ENCODE measurements around the gene CNGA2.

DNA sequence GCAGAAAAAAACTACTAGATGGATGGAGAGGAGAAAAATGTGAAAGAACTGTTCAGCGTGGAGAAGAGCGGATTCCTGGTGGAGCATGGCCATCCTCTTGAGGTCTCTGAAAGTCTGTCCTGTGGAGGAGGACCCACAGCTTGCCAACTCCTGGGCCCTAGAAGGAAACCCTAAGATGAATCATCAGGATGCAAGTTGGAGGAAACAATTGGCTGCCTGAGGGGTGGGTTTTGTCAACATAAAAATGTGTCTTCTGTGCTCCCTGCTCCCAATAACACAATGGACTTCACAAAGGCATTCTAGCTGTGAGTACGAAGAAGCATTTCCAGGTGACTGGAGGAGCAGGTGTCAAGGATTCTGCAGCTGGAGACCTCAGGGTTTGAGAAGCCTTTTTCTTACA is 37.2 kb downstream of the CNGA2 start:
- TF ChIP-seq TARDBP (IDR thresholded peaks at IDR 0.05; ENCODE audit: borderline replicate concordance): no peak
- no peak for TF ChIP-seq NR2C2 (IDR thresholded peaks at IDR 0.05; ENCODE audit: borderline replicate concordance, control insufficient read depth, insufficient read length, low read depth)
- no peak for TF ChIP-seq SMC3 (IDR thresholded peaks at IDR 0.05; ENCODE audit: borderline replicate concordance, low read length)
- TF ChIP-seq, protein P1, sequence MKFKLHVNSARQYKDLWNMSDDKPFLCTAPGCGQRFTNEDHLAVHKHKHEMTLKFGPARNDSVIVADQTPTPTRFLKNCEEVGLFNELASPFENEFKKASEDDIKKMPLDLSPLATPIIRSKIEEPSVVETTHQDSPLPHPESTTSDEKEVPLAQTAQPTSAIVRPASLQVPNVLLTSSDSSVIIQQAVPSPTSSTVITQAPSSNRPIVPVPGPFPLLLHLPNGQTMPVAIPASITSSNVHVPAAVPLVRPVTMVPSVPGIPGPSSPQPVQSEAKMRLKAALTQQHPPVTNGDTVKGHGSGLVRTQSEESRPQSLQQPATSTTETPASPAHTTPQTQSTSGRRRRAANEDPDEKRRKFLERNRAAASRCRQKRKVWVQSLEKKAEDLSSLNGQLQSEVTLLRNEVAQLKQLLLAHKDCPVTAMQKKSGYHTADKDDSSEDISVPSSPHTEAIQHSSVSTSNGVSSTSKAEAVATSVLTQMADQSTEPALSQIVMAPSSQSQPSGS (IDR thresholded peaks at IDR 0.05; ENCODE audit: low read length): no peak
- TF ChIP-seq MTA3 (IDR thresholded peaks at IDR 0.05; ENCODE audit: borderline replicate concordance, low read length): no peak
- no peak for TF ChIP-seq ATF7 (IDR thresholded peaks at IDR 0.05; ENCODE audit: low read depth)
- TF ChIP-seq, protein P2, sequence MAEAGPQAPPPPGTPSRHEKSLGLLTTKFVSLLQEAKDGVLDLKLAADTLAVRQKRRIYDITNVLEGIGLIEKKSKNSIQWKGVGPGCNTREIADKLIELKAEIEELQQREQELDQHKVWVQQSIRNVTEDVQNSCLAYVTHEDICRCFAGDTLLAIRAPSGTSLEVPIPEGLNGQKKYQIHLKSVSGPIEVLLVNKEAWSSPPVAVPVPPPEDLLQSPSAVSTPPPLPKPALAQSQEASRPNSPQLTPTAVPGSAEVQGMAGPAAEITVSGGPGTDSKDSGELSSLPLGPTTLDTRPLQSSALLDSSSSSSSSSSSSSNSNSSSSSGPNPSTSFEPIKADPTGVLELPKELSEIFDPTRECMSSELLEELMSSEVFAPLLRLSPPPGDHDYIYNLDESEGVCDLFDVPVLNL (IDR thresholded peaks at IDR 0.05; ENCODE audit: low read depth, low read length): no peak
- TF ChIP-seq, protein P3, sequence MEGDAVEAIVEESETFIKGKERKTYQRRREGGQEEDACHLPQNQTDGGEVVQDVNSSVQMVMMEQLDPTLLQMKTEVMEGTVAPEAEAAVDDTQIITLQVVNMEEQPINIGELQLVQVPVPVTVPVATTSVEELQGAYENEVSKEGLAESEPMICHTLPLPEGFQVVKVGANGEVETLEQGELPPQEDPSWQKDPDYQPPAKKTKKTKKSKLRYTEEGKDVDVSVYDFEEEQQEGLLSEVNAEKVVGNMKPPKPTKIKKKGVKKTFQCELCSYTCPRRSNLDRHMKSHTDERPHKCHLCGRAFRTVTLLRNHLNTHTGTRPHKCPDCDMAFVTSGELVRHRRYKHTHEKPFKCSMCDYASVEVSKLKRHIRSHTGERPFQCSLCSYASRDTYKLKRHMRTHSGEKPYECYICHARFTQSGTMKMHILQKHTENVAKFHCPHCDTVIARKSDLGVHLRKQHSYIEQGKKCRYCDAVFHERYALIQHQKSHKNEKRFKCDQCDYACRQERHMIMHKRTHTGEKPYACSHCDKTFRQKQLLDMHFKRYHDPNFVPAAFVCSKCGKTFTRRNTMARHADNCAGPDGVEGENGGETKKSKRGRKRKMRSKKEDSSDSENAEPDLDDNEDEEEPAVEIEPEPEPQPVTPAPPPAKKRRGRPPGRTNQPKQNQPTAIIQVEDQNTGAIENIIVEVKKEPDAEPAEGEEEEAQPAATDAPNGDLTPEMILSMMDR (IDR thresholded peaks at IDR 0.05 in 2 of 3, conservative IDR thresholded peaks at IDR 0.05 in 1 of 3; ENCODE audit: control insufficient read depth in 2 of 3, extremely low read depth in 1 of 3, insufficient read depth in 1 of 3, low read depth in 3 of 3, low read length in 3 of 3): no peak
- TF ChIP-seq ETV6 (conservative IDR thresholded peaks at IDR 0.05 in 1 of 2, IDR thresholded peaks at IDR 0.05 in 1 of 2; ENCODE audit: borderline replicate concordance in 1 of 2, low read depth in 1 of 2): no peak
- TF ChIP-seq KDM1A (IDR thresholded peaks at IDR 0.05; ENCODE audit: borderline replicate concordance): no peak

Measured in GM12878 (cell line).